Stomach (tissue), 4 donors: Measurements from ENCODE around the gene BRD3.

ENCODE experiments used
- CTCF ChIP-seq, 7 experiments: fragments of 450-650 bp in 4 of 7; fragments of 200-600 bp in 3 of 7; sonication (generic) in 3 of 7; IDR thresholded peaks; one replicate each; pipeline ENCODE4 v1.5.1; 2016 to 2019; ENCODE audit warnings: antibody characterized with exemption in 7 of 7, control low read depth in 2 of 7, mild to moderate bottlenecking in 1 of 7
- EP300 ChIP-seq: sonication (generic); formaldehyde crosslinking; IDR thresholded peaks from one replicate; pipeline ENCODE4 v1.6.1; 2017; ENCODE audit warnings: antibody characterized with exemption
- POLR2A ChIP-seq, 4 donors: fragments of 450-650 bp; IDR thresholded peaks; one replicate each; pipeline ENCODE4 v1.6.1; 2016; ENCODE audit warnings: antibody characterized with exemption in 4 of 4, control low read depth in 2 of 4, mild to moderate bottlenecking in 1 of 4, moderate library complexity in 1 of 4
- POLR2AphosphoS5 ChIP-seq, 3 donors: sonication (generic); formaldehyde crosslinking; IDR thresholded peaks; one replicate each; pipeline ENCODE4 v1.6.1; 2016; ENCODE audit warnings: antibody characterized with exemption in 3 of 3

- TF ChIP-seq EP300 (no peak), CTCF (IDR thresholded peaks at IDR 0.05) (no peak), POLR2A (IDR thresholded peaks at IDR 0.05) (no peak), POLR2AphosphoS5 (IDR thresholded peaks at IDR 0.05) (no peak)
Observed at GRCh38 chr9:134037641-134038040, 30.2 kb downstream of the BRD3 start.
